Measurements from ENCODE around the gene RIPK4.

Gene RIPK4

GRCh38 chr21:41749286-41749685 is 17.6 kb downstream of the RIPK4 start:
- POLR2A ChIA-PET, result no interaction called here
- TF ChIP-seq CTCF (IDR thresholded peaks at IDR 0.05; ENCODE audit: insufficient read depth, low read length, missing control alignments), result no peak
- CTCF ChIA-PET, result interaction anchor here (0.9 kb wide), 1 partner anchor 139 kb away, joined by 3 read pairs; no protein-coding TSS in a partner anchor
- H3K4me3 ChIP-seq (ENCODE audit: low read depth, low read length), result no peak overlapping the region
- no peak for DNase-seq (ENCODE audit: low read depth, low spot score)

GRCh38 chr21:41747943-41748738 is 18.7 kb downstream of the RIPK4 start:
- CTCF ChIA-PET, result interaction anchor here (0.9 kb wide), 1 partner anchor 138 kb away, joined by 3 read pairs; no protein-coding TSS in a partner anchor
- POLR2A ChIA-PET, result no interaction called here

GRCh38 chr21:41746744-41747006 is 20.2 kb downstream of the RIPK4 start:
- ChIA-PET POLR2A (no interaction called here), CTCF (no interaction called here)

More at GRCh38 chr21:41747943-41748738, 18.7 kb downstream of the RIPK4 start:
- no peak for DNase-seq (ENCODE audit: low read depth, low spot score)
- no peak overlapping the region for H3K4me3 ChIP-seq (ENCODE audit: low read depth, low read length)
- no peak for TF ChIP-seq CTCF (IDR thresholded peaks at IDR 0.05; ENCODE audit: insufficient read depth, low read length, missing control alignments)

GRCh38 chr21:41745971-41746743 is 20.7 kb downstream of the RIPK4 start:
- TF ChIP-seq CTCF (IDR thresholded peaks at IDR 0.05; ENCODE audit: insufficient read depth, low read length, missing control alignments), result no peak
- ChIA-PET POLR2A (no interaction called here), CTCF (no interaction called here)
- H3K4me3 ChIP-seq (ENCODE audit: low read depth, low read length), result no peak overlapping the region
- no peak for DNase-seq (ENCODE audit: low read depth, low spot score)

More at GRCh38 chr21:41746744-41747006, 20.2 kb downstream of the RIPK4 start:
- no peak for DNase-seq (ENCODE audit: low read depth, low spot score)
- no peak overlapping the region for H3K4me3 ChIP-seq (ENCODE audit: low read depth, low read length)
- TF ChIP-seq CTCF (IDR thresholded peaks at IDR 0.05; ENCODE audit: insufficient read depth, low read length, missing control alignments), result no peak

- DNase-seq (ENCODE audit: low read depth, low spot score), result no peak
- POLR2A ChIA-PET, result no interaction called here
- no peak overlapping the region for H3K4me3 ChIP-seq (ENCODE audit: low read depth, low read length)
- no peak for TF ChIP-seq CTCF (IDR thresholded peaks at IDR 0.05; ENCODE audit: insufficient read depth, low read length, missing control alignments)
- CTCF ChIA-PET, result no interaction called here
These were observed 21.6 kb downstream of the RIPK4 start for GRCh38 chr21:41745026-41745820.

All from AG04449 (cell line).